Upper lobe of left lung (tissue), 4 donors: ENCODE results near the gene DTNB.

Experiments used
- EP300 ChIP-seq, 4 donors: sonication (generic); formaldehyde crosslinking; IDR thresholded peaks; one replicate each; pipeline ENCODE4 v1.5.1; 2017; ENCODE audit warnings: antibody characterized with exemption in 4 of 4, control low read depth in 2 of 4
- POLR2A ChIP-seq, 4 donors: fragments of 450-650 bp; IDR thresholded peaks; one replicate each; pipeline ENCODE4 v1.5.1; 2016 to 2017; ENCODE audit warnings: antibody characterized with exemption in 4 of 4, mild to moderate bottlenecking in 2 of 4
- POLR2AphosphoS5 ChIP-seq, 2 donors: sonication (generic); formaldehyde crosslinking; IDR thresholded peaks; one replicate each; pipeline ENCODE4 v1.5.1; 2017; ENCODE audit warnings: antibody characterized with exemption in 2 of 2
- TF ChIP-seq, protein P1 (sequence below), 6 experiments: fragments of 450-650 bp in 4 of 6; fragments of 200-600 bp in 2 of 6; sonication (generic) in 2 of 6; IDR thresholded peaks; one replicate each; pipeline ENCODE4 v1.5.1; 2016 to 2019; ENCODE audit warnings: antibody characterized with exemption in 6 of 6

- TF ChIP-seq, protein P1, sequence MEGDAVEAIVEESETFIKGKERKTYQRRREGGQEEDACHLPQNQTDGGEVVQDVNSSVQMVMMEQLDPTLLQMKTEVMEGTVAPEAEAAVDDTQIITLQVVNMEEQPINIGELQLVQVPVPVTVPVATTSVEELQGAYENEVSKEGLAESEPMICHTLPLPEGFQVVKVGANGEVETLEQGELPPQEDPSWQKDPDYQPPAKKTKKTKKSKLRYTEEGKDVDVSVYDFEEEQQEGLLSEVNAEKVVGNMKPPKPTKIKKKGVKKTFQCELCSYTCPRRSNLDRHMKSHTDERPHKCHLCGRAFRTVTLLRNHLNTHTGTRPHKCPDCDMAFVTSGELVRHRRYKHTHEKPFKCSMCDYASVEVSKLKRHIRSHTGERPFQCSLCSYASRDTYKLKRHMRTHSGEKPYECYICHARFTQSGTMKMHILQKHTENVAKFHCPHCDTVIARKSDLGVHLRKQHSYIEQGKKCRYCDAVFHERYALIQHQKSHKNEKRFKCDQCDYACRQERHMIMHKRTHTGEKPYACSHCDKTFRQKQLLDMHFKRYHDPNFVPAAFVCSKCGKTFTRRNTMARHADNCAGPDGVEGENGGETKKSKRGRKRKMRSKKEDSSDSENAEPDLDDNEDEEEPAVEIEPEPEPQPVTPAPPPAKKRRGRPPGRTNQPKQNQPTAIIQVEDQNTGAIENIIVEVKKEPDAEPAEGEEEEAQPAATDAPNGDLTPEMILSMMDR (IDR thresholded peaks at IDR 0.05): no peak
- TF ChIP-seq POLR2A (IDR thresholded peaks at IDR 0.05) (no peak), POLR2AphosphoS5 (IDR thresholded peaks at IDR 0.05) (no peak), EP300 (IDR thresholded peaks at IDR 0.05) (no peak)
Measured at GRCh38 chr2:25454824-25455611, 218.4 kb downstream of the DTNB start.
